H9 (cell line): ENCODE data around the gene CDYL2. TPM values are rescaled to one million over a fixed set of nuclear protein-coding genes. Genes with fewer than 3 reads are reported as not detected.

Experiments
- DNase-seq: peaks from one replicate; pipeline ENCODE4 v3.0.0-alpha.2; 2017
- H2AFZ ChIP-seq: one replicate; pipeline ENCODE4 v1.6.1; 2013; ENCODE audit warnings: mild to moderate bottlenecking, low read length, control low read depth, moderate library complexity
- H2AK5ac ChIP-seq: 2 replicates; pipeline ENCODE4 v1.6.1; 2013; ENCODE audit warnings: low read length, control low read depth, mixed read lengths; ENCODE audit not compliant: insufficient read length
- H2BK120ac ChIP-seq: one replicate; pipeline ENCODE4 v1.6.1; 2013; ENCODE audit warnings: low read depth, mild to moderate bottlenecking, low read length, control low read depth, inconsistent platforms; ENCODE audit not compliant: poor library complexity, severe bottlenecking
- H2BK12ac ChIP-seq: 2 replicates; pipeline ENCODE4 v1.6.1; 2013; ENCODE audit warnings: low read length, control low read depth, mixed read lengths, low read depth; ENCODE audit not compliant: insufficient read length
- H2BK15ac ChIP-seq: 2 replicates; pipeline ENCODE4 v1.6.1; 2013; ENCODE audit warnings: low read depth, low read length, control low read depth
- H2BK20ac ChIP-seq: one replicate; pipeline ENCODE4 v1.6.1; 2013; ENCODE audit warnings: low read depth, mild to moderate bottlenecking, low read length, control low read depth, inconsistent platforms; ENCODE audit not compliant: poor library complexity, severe bottlenecking
- H2BK5ac ChIP-seq: 2 replicates; pipeline ENCODE4 v1.6.1; 2013; ENCODE audit warnings: low read length, control low read depth, mixed read lengths; ENCODE audit not compliant: insufficient read length
- H3K14ac ChIP-seq: 2 replicates; pipeline ENCODE4 v1.6.1; 2013; ENCODE audit warnings: low read length, control low read depth; ENCODE audit not compliant: insufficient read depth
- H3K18ac ChIP-seq: 2 replicates; pipeline ENCODE4 v1.6.1; 2013; ENCODE audit warnings: low read depth, mild to moderate bottlenecking, mixed read lengths, low read length, control low read depth; ENCODE audit not compliant: insufficient read length
- H3K23ac ChIP-seq: 2 replicates; pipeline ENCODE4 v1.6.1; 2013; ENCODE audit warnings: low read length, control low read depth, mixed read lengths, low read depth; ENCODE audit not compliant: insufficient read length
- H3K23me2 ChIP-seq: 2 replicates; pipeline ENCODE4 v1.6.1; 2013; ENCODE audit warnings: low read depth, mild to moderate bottlenecking, mixed read lengths, low read length, control low read depth; ENCODE audit not compliant: insufficient read length, poor library complexity, severe bottlenecking
- H3K27ac ChIP-seq: 2 replicates; pipeline ENCODE4 v1.5.1; 2013; ENCODE audit warnings: low read length, control low read depth, mixed read lengths, low read depth; ENCODE audit not compliant: insufficient read length
- H3K27me3 ChIP-seq: 2 replicates; pipeline ENCODE4 v1.6.1; 2013; ENCODE audit warnings: low read length, control low read depth, inconsistent platforms; ENCODE audit not compliant: insufficient read depth
- H3K4ac ChIP-seq: 2 replicates; pipeline ENCODE4 v1.6.1; 2013; ENCODE audit warnings: low read depth, mild to moderate bottlenecking, control low read depth, inconsistent platforms, low read length, moderate library complexity
- H3K4me1 ChIP-seq: 2 replicates; pipeline ENCODE4 v1.6.1; 2013; ENCODE audit warnings: low read length, control low read depth, inconsistent platforms; ENCODE audit not compliant: insufficient read depth
- H3K4me2 ChIP-seq: 2 replicates; pipeline ENCODE4 v1.6.1; 2013; ENCODE audit warnings: low read length, control low read depth, mixed read lengths; ENCODE audit not compliant: insufficient read length, insufficient read depth
- H3K56ac ChIP-seq: 2 replicates; pipeline ENCODE4 v1.6.1; 2013; ENCODE audit warnings: low read depth, mild to moderate bottlenecking, mixed read lengths, low read length, control low read depth; ENCODE audit not compliant: insufficient read length
- H3K79me1 ChIP-seq: 2 replicates; pipeline ENCODE4 v1.6.1; 2013; ENCODE audit warnings: low read depth, mild to moderate bottlenecking, moderate library complexity, low read length, control low read depth, inconsistent platforms; ENCODE audit not compliant: insufficient read depth, poor library complexity, severe bottlenecking
- H3K79me2 ChIP-seq: 2 replicates; pipeline ENCODE4 v1.6.1; 2013; ENCODE audit warnings: low read length, control low read depth, inconsistent platforms; ENCODE audit not compliant: insufficient read depth
- H3K9ac ChIP-seq: 2 replicates; pipeline ENCODE4 v1.6.1; 2013; ENCODE audit warnings: low read length, control low read depth, mixed read lengths; ENCODE audit not compliant: insufficient read length; ENCODE audit errors: extremely low read depth
- H3K9me3 ChIP-seq: one replicate; pipeline ENCODE4 v1.6.1; 2013; ENCODE audit warnings: low read depth, low read length, inconsistent platforms; ENCODE audit not compliant: control insufficient read depth
- H3T11ph ChIP-seq: one replicate; pipeline ENCODE4 v1.6.1; 2013; ENCODE audit warnings: mild to moderate bottlenecking, low read length, control low read depth, inconsistent platforms
- H4K20me1 ChIP-seq: one replicate; pipeline ENCODE4 v1.6.1; 2013; ENCODE audit not compliant: control insufficient read depth, insufficient read length, insufficient read depth
- H4K5ac ChIP-seq: 2 replicates; pipeline ENCODE4 v1.6.1; 2013; ENCODE audit warnings: low read depth, mild to moderate bottlenecking, mixed read lengths, low read length, control low read depth; ENCODE audit not compliant: insufficient read length
- H4K8ac ChIP-seq: replicated peaks from 2 replicates; pipeline ENCODE4 v1.6.1; 2013; ENCODE audit warnings: low read length, control low read depth, mixed read lengths, low read depth; ENCODE audit not compliant: insufficient read length
- H4K91ac ChIP-seq: 2 replicates; pipeline ENCODE4 v1.6.1; 2013; ENCODE audit warnings: low read depth, mild to moderate bottlenecking, moderate library complexity, mixed read lengths, low read length, control low read depth; ENCODE audit not compliant: insufficient read length
- H3K27ac Mint-ChIP-seq, 3 experiments: 2 replicates in 2 of 3; 3 replicates in 1 of 3; pipeline ENCODE4 v1.8.0; 2020 to 2021; ENCODE audit warnings: mixed read lengths in 3 of 3, mild to moderate bottlenecking in 1 of 3, moderate library complexity in 1 of 3
- H3K27me3 Mint-ChIP-seq: 2 replicates; pipeline ENCODE4 v1.8.0; 2021; ENCODE audit warnings: low read depth, mild to moderate bottlenecking, moderate library complexity, mixed read lengths
- H3K36me3 Mint-ChIP-seq, 3 experiments: 2 replicates in 2 of 3; 3 replicates in 1 of 3; pipeline ENCODE4 v1.8.0; 2020 to 2021; ENCODE audit warnings: low read depth in 3 of 3, mixed read lengths in 3 of 3; ENCODE audit not compliant: insufficient read depth in 1 of 3
- H3K4me1 Mint-ChIP-seq, 2 experiments: 2 replicates each; pipeline ENCODE4 v1.8.0; 2020; ENCODE audit warnings: mixed read lengths in 2 of 2
- H3K4me3 Mint-ChIP-seq, 2 experiments: 2 replicates in 1 of 2; 3 replicates in 1 of 2; pipeline ENCODE4 v1.8.0; 2020 to 2021; ENCODE audit warnings: mild to moderate bottlenecking in 2 of 2, mixed read lengths in 2 of 2, moderate library complexity in 1 of 2
- H3K9me3 Mint-ChIP-seq, 2 experiments: 2 replicates in 1 of 2; 3 replicates in 1 of 2; pipeline ENCODE4 v1.8.0; 2020; ENCODE audit warnings: mild to moderate bottlenecking in 2 of 2, mixed read lengths in 2 of 2, moderate library complexity in 1 of 2
- CTCF ChIP-seq: fragments of 200-600 bp; sonication (generic); conservative IDR thresholded peaks from 3 replicates; pipeline ENCODE4 v1.8.0; 2021; ENCODE audit warnings: antibody characterized with exemption, mild to moderate bottlenecking
- WGBS: extraction: QIAGEN DNeasy Blood & Tissue Kit; methylation state at CpG from one replicate; pipeline ENCODE4 v1.1.7; 2013; ENCODE audit warnings: missing lambda C conversion rate, low lambda C conversion rate, mixed read lengths; ENCODE audit not compliant: insufficient read length; ENCODE audit errors: extremely low coverage; 5-methylcytosine and 5-hydroxymethylcytosine counted together
- total RNA-seq: library from RNA; stranded (reverse); gene quantifications from 2 replicates; pipeline ENCODE4 v1.2.1, GENCODE V29; 2021

The CDYL2 gene
- total RNA-seq, 1 experiment from 2014 or later = 4.2 TPM

DNA sequence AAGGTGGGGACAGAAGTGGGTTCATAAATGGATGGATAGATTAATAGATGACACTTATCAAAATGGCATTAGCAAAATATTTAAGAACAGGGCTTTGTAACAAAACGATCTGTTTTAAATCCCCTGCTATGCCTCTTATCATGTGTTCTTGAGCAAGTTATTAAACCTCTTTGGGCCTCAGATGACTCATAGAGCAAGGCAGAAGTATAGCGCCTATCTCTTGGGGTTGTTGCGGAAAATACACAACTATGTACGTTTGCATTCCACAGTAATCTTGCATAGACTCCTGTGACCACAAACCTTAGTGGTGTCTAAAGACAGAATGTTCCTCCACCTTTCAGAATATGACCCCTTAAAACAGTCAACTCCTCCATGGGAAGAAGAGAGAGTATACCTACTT lies 116.8 kb downstream of the CDYL2 start:
- Histone ChIP-seq H4K5ac (no peak overlapping the region), H3K27me3 (no peaks in the 10 kb centered on the region), H3K27ac (no peak overlapping the region), H3K4me1 (no peaks in the 10 kb centered on the region), H2AK5ac (no peak overlapping the region), H2BK120ac (no peak overlapping the region), H3T11ph (no peak overlapping the region), H3K4me2 (no peak overlapping the region), H2AFZ (no peak overlapping the region), H4K8ac (no peak overlapping the region), H2BK5ac (no peak overlapping the region), H3K4ac (no peak overlapping the region), H3K23me2 (no peaks in the 10 kb centered on the region), H3K14ac (no peak overlapping the region), H3K56ac (no peak overlapping the region), H4K91ac (no peak overlapping the region), H3K79me2 (no peaks in the 10 kb centered on the region), H2BK12ac (no peak overlapping the region), H3K9me3 (no peaks in the 10 kb centered on the region), H3K79me1 (no peaks in the 10 kb centered on the region), H3K9ac (no peak overlapping the region), H2BK15ac (no peak overlapping the region), H3K23ac (no peak overlapping the region), H2BK20ac (no peak overlapping the region), H3K18ac (no peak overlapping the region), H4K20me1 (no peaks in the 10 kb centered on the region)
- Mint-ChIP-seq H3K4me1 (peaks cover 6 to 7% of the 10 kb centered on the region in 2 experiments), H3K9me3 (no peaks in the 10 kb centered on the region; a peak in 2 of 5 replicates), H3K27me3 (peaks cover 7% of the 10 kb centered on the region), H3K36me3 (no peaks in the 10 kb centered on the region; a peak in 1 of 7 replicates), H3K27ac (no peak overlapping the region; a peak in 1 of 7 replicates), H3K4me3 (no peak overlapping the region)
- no peak for TF ChIP-seq CTCF
- DNase-seq = no peak
- no CpG with 5 or more reads among the region's 4 CpGs for WGBS
